DND-41 (cell line): ENCODE results near the gene ZFP62.

Experiments
- ATAC-seq: fragments of 200-7000 bp; cut with Tn5 transposase; 3 replicates; pipeline ENCODE4 v1.9.1; 2021; ENCODE audit warnings: low read depth; ENCODE audit not compliant: insufficient read depth
- DNase-seq: peaks from one replicate; pipeline ENCODE4 v3.0.0-alpha.2; 2020
- H2AFZ ChIP-seq: 2 replicates; pipeline ENCODE4 v1.6.0; 2012; ENCODE audit warnings: low read depth, low read length
- H3K27ac ChIP-seq: 2 replicates; pipeline ENCODE4 v1.5.1; 2012; ENCODE audit warnings: low read length, inconsistent platforms
- H3K27me3 ChIP-seq: fragments of 200-600 bp; sonication (generic); 2 replicates; pipeline ENCODE4 v1.6.0; 2012; ENCODE audit warnings: low read length, mild to moderate bottlenecking, inconsistent platforms; ENCODE audit not compliant: insufficient read depth, poor library complexity
- H3K36me3 ChIP-seq: 2 replicates; pipeline ENCODE4 v1.5.1; 2012; ENCODE audit warnings: low read length, inconsistent platforms; ENCODE audit not compliant: insufficient read depth
- H3K4me1 ChIP-seq: 2 replicates; pipeline ENCODE4 v1.5.1; 2012; ENCODE audit warnings: mild to moderate bottlenecking, low read length; ENCODE audit not compliant: insufficient read depth
- H3K4me2 ChIP-seq: 2 replicates; pipeline ENCODE4 v1.6.0; 2012; ENCODE audit warnings: mild to moderate bottlenecking, moderate library complexity, low read length, inconsistent platforms; ENCODE audit not compliant: insufficient read depth
- H3K4me3 ChIP-seq, 2 experiments: fragments of 200-600 bp in 1 of 2; shearing (Covaris generic) in 1 of 2; 2 replicates each; pipeline ENCODE4 v1.5.1; 2012 to 2016; ENCODE audit warnings: inconsistent platforms in 2 of 2, low read length in 2 of 2, mild to moderate bottlenecking in 2 of 2, low read depth in 1 of 2, moderate library complexity in 1 of 2
- H3K79me2 ChIP-seq: 2 replicates; pipeline ENCODE4 v1.6.0; 2012; ENCODE audit warnings: low read length, inconsistent platforms; ENCODE audit not compliant: insufficient read depth
- H3K9ac ChIP-seq: 2 replicates; pipeline ENCODE4 v1.6.0; 2012; ENCODE audit warnings: low read depth, mild to moderate bottlenecking, inconsistent platforms, low read length, moderate library complexity
- H3K9me3 ChIP-seq: 2 replicates; pipeline ENCODE4 v1.5.1; 2012; ENCODE audit warnings: low read length, moderate library complexity, mild to moderate bottlenecking, inconsistent platforms; ENCODE audit not compliant: insufficient read depth, severe bottlenecking
- H4K20me1 ChIP-seq: 2 replicates; pipeline ENCODE4 v1.6.0; 2012; ENCODE audit warnings: low read length; ENCODE audit not compliant: insufficient read depth
- EZH2 ChIP-seq: IDR thresholded peaks from 3 replicates; pipeline ENCODE4 v1.6.1; 2012; ENCODE audit warnings: borderline replicate concordance, low read depth, mild to moderate bottlenecking, moderate library complexity, low read length, inconsistent platforms; ENCODE audit not compliant: severe bottlenecking
- TF ChIP-seq, protein P1 (sequence below): IDR thresholded peaks from 2 replicates; pipeline ENCODE4 v1.5.1; 2012; ENCODE audit warnings: borderline replicate concordance, low read length, moderate library complexity, mild to moderate bottlenecking; ENCODE audit not compliant: poor library complexity, severe bottlenecking; ENCODE audit errors: extremely low read depth

Gene ZFP62

DNA sequence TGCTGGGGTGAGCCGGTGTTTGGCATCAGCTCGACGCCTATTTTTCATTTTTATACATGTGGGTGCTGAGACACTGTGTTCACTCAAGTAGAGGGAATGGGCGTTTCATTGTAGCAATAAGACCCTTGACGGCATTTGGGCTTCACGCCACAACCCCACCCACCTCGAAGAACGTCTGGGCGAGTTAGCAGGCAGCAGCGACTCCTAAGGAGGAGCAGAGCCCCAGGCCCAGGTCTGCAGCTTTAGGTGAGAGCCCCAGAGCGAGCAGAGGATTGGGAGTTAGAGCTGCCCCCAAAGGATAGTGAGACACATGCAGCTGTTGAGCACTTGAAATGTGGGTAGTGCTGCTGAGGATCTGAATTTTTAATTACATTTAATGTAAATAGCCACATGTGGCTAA lies 1.6 kb upstream of the ZFP62 start:
- H3K27me3 ChIP-seq = peaks cover 7% of the 10 kb centered on the region
- no peak for ATAC-seq
- H3K4me1 ChIP-seq = peaks cover 29% of the 10 kb centered on the region
- H3K4me2 ChIP-seq = no peak overlapping the region
- DNase-seq = no peak
- peaks cover 22% of the 10 kb centered on the region for H3K36me3 ChIP-seq
- no peaks in the 10 kb centered on the region for H3K9me3 ChIP-seq
- H4K20me1 ChIP-seq = no peaks in the 10 kb centered on the region
- H3K79me2 ChIP-seq = peaks cover 33% of the 10 kb centered on the region
- H3K27ac ChIP-seq = no peak overlapping the region
- no peak overlapping the region for H3K9ac ChIP-seq
- peak overlapping the region; percentile 30; the same call in 1 of the 2 replicates for H2AFZ ChIP-seq
- no peak overlapping the region for H3K4me3 ChIP-seq
- TF ChIP-seq, protein P1, sequence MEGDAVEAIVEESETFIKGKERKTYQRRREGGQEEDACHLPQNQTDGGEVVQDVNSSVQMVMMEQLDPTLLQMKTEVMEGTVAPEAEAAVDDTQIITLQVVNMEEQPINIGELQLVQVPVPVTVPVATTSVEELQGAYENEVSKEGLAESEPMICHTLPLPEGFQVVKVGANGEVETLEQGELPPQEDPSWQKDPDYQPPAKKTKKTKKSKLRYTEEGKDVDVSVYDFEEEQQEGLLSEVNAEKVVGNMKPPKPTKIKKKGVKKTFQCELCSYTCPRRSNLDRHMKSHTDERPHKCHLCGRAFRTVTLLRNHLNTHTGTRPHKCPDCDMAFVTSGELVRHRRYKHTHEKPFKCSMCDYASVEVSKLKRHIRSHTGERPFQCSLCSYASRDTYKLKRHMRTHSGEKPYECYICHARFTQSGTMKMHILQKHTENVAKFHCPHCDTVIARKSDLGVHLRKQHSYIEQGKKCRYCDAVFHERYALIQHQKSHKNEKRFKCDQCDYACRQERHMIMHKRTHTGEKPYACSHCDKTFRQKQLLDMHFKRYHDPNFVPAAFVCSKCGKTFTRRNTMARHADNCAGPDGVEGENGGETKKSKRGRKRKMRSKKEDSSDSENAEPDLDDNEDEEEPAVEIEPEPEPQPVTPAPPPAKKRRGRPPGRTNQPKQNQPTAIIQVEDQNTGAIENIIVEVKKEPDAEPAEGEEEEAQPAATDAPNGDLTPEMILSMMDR = no peak
- TF ChIP-seq EZH2 = no peak

DNA sequence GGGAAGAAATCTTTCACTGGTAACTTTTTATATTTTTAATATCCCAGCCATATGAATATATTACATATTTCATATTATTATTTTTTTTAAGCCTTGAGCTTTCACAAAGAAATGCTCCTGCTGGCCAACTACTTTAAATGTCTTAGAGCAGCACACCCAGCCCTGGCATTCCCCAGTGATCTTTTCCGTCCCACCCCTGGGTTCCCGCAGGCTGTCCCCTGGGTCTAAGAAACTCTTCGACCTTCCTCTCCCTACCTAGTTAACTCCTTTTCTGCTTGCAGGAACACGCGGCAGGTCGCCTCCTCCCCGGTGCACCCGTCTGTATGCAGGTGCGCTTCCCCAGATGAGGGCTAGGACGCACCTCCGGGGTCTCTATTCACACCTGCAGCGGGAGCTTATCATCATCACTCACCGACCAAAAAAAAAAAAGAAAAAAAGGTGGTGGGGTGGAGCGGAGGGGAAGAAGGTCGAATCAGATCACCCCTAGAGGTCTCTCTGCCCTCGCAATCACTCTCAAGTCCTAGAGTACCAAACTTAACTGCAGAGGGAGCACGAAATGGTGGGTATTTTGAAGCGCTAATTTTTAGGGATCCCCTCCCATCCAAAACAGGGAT lies 696 bp downstream of the ZFP62 start:
- no peaks in the 10 kb centered on the region for H3K27me3 ChIP-seq
- peaks cover 3% of the 10 kb centered on the region; the same call in 1 of the 2 replicates for H4K20me1 ChIP-seq
- H3K4me2 ChIP-seq = peak overlapping the region; percentile 95
- ATAC-seq (peak; percentile 51), DNase-seq (peak; percentile 56)
- TF ChIP-seq, protein P1 = peak; percentile 45
- TF ChIP-seq EZH2 = no peak
- H3K27ac ChIP-seq = peak overlapping the region; percentile 97
- no peaks in the 10 kb centered on the region for H3K9me3 ChIP-seq
- peaks cover 42% of the 10 kb centered on the region for H3K36me3 ChIP-seq
- peak overlapping the region; percentile 95 to 99 for H3K4me3 ChIP-seq
- peak overlapping the region; percentile 99 for H2AFZ ChIP-seq
- H3K4me1 ChIP-seq = peaks cover 29% of the 10 kb centered on the region
- H3K79me2 ChIP-seq = peaks cover 53% of the 10 kb centered on the region
- H3K9ac ChIP-seq = peak overlapping the region; percentile 100

DNA sequence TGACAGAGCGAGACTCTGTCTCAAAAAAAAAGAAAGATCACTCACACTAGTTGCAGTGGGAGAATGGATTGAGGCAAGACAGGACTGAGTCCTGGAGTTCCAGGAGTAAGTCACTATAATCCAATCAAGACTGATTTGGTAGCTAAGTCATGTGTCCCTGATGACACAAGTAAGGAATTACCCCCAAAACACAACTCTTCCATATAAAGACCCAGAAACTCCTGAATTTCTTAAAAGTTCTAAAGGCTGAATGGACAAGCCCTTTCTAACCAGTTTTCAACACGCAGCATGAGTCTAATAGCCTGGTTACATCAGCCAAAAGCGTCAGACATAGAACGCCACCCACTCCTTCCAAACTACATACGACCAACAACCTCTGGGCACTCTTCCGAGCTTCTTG lies 2.5 kb downstream of the ZFP62 start:
- TF ChIP-seq, protein P1 = no peak
- no peak for TF ChIP-seq EZH2
- Histone ChIP-seq H3K79me2 (peaks cover 70% of the 10 kb centered on the region), H4K20me1 (peaks cover 3% of the 10 kb centered on the region; the same call in 1 of the 2 replicates), H3K27me3 (no peaks in the 10 kb centered on the region), H3K4me3 (no peak overlapping the region), H3K4me2 (peak overlapping the region; percentile 95; the same call in 1 of the 2 replicates), H3K4me1 (peaks cover 29% of the 10 kb centered on the region), H3K9ac (no peak overlapping the region), H3K27ac (no peak overlapping the region), H3K36me3 (peaks cover 60% of the 10 kb centered on the region), H2AFZ (no peak overlapping the region), H3K9me3 (no peaks in the 10 kb centered on the region)
- no peak for DNase-seq
- ATAC-seq = no peak
